ENCODE results near the gene PTPRN2.

Gene PTPRN2

DNA sequence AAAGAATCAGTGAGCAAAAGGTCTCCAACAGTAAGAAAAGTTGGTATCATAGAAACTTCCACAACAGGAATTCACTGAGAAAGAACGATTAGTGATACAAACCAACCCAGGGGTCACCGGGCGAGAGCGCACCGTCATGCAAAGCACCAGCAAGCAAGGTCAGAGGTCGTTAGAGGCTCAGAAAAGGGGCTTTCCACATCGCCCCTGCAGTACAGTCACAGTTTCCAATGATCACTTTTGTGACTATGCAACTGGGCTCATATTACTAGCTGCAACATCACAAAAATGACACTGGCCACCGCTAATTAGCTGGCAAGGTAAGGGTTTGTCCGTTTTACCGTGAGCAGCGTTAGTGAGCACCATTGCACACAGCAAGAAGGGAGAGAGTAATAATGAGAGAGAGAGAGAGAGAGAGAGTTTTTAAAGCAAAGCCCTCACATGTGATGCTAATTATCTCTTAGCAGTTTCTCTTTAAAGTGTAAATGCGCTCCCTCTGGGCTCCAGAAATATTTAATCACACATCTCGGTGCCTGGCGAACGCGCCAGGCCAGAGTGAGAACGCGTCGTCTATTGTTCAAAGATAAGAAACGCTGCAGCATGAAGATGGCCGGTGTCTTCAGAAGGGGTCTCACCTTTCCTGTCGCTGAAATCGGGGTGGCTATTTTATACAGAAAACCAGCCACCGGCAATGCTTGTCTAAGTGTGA lies 1013.4 kb downstream of the PTPRN2 start:
- no peaks in the 10 kb centered on the region for H3K36me3 ChIP-seq (ENCODE audit: control insufficient read depth, insufficient read depth, low read length)
- no peak overlapping the region for H3K9ac ChIP-seq
- no peak overlapping the region for H3K4me2 ChIP-seq (ENCODE audit: low read length)
- TF ChIP-seq, protein P1, sequence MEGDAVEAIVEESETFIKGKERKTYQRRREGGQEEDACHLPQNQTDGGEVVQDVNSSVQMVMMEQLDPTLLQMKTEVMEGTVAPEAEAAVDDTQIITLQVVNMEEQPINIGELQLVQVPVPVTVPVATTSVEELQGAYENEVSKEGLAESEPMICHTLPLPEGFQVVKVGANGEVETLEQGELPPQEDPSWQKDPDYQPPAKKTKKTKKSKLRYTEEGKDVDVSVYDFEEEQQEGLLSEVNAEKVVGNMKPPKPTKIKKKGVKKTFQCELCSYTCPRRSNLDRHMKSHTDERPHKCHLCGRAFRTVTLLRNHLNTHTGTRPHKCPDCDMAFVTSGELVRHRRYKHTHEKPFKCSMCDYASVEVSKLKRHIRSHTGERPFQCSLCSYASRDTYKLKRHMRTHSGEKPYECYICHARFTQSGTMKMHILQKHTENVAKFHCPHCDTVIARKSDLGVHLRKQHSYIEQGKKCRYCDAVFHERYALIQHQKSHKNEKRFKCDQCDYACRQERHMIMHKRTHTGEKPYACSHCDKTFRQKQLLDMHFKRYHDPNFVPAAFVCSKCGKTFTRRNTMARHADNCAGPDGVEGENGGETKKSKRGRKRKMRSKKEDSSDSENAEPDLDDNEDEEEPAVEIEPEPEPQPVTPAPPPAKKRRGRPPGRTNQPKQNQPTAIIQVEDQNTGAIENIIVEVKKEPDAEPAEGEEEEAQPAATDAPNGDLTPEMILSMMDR (IDR thresholded peaks at IDR 0.05), result no peak
- H2AFZ ChIP-seq, result no peak overlapping the region
- H3K9me3 ChIP-seq (ENCODE audit: control insufficient read depth, low read length), result no peaks in the 10 kb centered on the region
- no peak overlapping the region for H3K27ac ChIP-seq
- H3K27me3 ChIP-seq (ENCODE audit: control insufficient read depth, insufficient read depth, low read length), result no peaks in the 10 kb centered on the region
- H3K4me1 ChIP-seq, result no peaks in the 10 kb centered on the region
- H3K4me3 ChIP-seq (ENCODE audit: low read depth, low read length), result no peak overlapping the region
- H3K79me2 ChIP-seq, result no peaks in the 10 kb centered on the region

DNA sequence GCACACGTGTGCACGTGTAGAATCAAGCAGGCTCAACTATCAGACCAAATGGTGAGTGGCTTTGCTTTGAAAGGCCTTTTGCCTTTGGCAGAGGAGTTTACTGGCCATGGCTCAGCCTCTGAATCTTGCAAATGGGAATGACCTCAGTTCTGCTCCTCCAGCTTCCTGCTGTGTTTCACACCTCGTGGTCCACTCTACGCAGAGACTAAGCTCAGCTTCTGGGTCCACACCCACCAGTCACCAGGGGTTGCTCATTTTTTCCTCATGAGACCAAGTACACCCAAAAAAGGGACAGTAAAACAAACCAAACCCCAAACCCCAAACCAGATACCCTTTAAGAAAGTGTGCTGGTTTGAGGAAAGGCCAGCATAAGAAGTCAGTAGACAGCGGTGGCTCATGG lies 1014.4 kb downstream of the PTPRN2 start:
- Histone ChIP-seq H3K27ac (no peak overlapping the region), H2AFZ (no peak overlapping the region), H3K4me3 (ENCODE audit: low read depth, low read length) (no peak overlapping the region), H3K4me2 (ENCODE audit: low read length) (no peak overlapping the region), H3K9me3 (ENCODE audit: control insufficient read depth, low read length) (no peaks in the 10 kb centered on the region), H3K79me2 (no peaks in the 10 kb centered on the region), H3K9ac (no peak overlapping the region), H3K27me3 (ENCODE audit: control insufficient read depth, insufficient read depth, low read length) (no peaks in the 10 kb centered on the region), H3K4me1 (no peaks in the 10 kb centered on the region), H3K36me3 (ENCODE audit: control insufficient read depth, insufficient read depth, low read length) (no peaks in the 10 kb centered on the region)
- TF ChIP-seq, protein P1 (IDR thresholded peaks at IDR 0.05), result no peak

DNA sequence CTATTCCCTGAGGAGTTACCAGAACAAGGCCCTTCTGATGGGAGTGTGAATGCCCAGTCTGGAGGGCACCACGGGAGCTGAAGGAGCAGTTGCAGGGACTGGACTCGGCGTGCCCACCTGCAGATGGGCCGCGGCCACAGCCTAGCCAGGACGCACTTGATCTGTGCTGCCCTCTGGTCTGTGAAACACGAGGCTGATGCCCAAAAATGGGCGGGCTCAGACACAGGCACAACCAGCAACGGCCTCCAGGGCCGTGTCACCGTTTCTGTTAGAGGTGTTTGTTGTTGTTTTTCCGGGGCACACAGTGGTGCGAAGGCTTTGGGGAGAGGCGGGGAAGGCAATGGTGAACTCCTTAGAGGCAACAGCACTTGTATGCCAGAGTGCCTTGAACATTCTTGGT lies 1015.0 kb downstream of the PTPRN2 start:
- Histone ChIP-seq H2AFZ (no peak overlapping the region), H3K27me3 (ENCODE audit: control insufficient read depth, insufficient read depth, low read length) (no peaks in the 10 kb centered on the region), H3K79me2 (no peaks in the 10 kb centered on the region), H3K36me3 (ENCODE audit: control insufficient read depth, insufficient read depth, low read length) (no peaks in the 10 kb centered on the region), H3K4me1 (no peaks in the 10 kb centered on the region), H3K9me3 (ENCODE audit: control insufficient read depth, low read length) (no peaks in the 10 kb centered on the region), H3K4me3 (ENCODE audit: low read depth, low read length) (no peak overlapping the region), H3K27ac (no peak overlapping the region), H3K4me2 (ENCODE audit: low read length) (no peak overlapping the region), H3K9ac (no peak overlapping the region)
- TF ChIP-seq, protein P1 (IDR thresholded peaks at IDR 0.05), result no peak

DNA sequence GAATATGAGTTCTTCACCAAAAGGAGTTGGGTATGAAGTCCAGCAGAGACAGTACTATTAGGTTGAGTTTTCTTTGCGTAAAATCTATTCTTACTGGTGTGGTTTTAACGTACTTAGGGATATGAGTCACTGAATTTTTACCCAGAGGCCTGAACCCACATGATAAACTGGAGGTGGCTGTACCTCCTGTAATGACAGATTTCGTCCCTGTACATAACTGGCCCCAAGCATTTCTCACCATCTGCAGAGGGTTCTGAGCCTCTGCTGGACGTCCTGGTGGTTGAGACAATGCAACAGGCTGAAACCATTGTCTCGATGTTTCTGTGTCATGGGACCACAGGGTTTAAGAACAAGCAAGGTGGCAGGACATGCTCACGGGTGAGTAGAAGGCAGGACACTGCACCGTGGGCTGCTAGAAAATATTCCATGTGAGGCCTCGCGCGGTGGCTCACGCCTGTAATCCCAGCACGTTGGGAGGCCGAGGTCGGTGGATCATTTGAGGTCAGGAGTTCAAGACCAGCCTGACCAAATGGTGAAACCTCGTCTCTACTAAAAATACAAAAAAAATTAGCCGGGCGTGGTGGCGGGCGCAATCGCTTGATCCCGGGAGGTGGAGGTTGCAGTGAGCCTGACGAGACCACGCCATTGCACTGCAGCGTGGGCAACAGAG lies 1017.0 kb downstream of the PTPRN2 start:
- Histone ChIP-seq H3K4me3 (ENCODE audit: low read depth, low read length) (no peak overlapping the region), H2AFZ (no peak overlapping the region), H3K27ac (no peak overlapping the region), H3K79me2 (no peaks in the 10 kb centered on the region), H3K4me1 (no peaks in the 10 kb centered on the region), H3K9ac (no peak overlapping the region), H3K4me2 (ENCODE audit: low read length) (no peak overlapping the region), H3K9me3 (ENCODE audit: control insufficient read depth, low read length) (no peaks in the 10 kb centered on the region), H3K36me3 (ENCODE audit: control insufficient read depth, insufficient read depth, low read length) (no peaks in the 10 kb centered on the region), H3K27me3 (ENCODE audit: control insufficient read depth, insufficient read depth, low read length) (no peaks in the 10 kb centered on the region)
- TF ChIP-seq, protein P1 (IDR thresholded peaks at IDR 0.05), result no peak

DNA sequence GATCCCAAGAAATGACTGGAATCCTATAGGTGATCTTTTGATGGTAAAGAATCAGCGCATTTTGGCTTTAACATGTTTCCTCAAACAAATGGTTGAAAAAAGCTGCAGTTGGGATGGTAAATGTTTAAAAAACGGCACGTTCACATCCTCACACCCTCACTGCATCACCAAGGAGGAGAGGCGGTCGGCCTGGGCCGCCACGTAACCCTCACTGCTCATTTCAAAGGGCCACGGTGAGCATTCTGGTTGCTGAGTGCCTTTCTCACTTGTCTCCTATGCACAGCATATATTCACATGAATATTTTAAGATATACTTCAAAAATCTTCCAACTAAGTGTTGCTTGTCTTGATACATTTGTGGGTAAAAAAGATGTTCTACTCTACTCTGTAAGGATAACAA lies 1017.7 kb downstream of the PTPRN2 start:
- Histone ChIP-seq H3K4me3 (ENCODE audit: low read depth, low read length) (no peak overlapping the region), H3K36me3 (ENCODE audit: control insufficient read depth, insufficient read depth, low read length) (no peaks in the 10 kb centered on the region), H3K9me3 (ENCODE audit: control insufficient read depth, low read length) (no peaks in the 10 kb centered on the region), H3K9ac (no peak overlapping the region), H3K79me2 (no peaks in the 10 kb centered on the region), H3K27ac (no peak overlapping the region), H3K4me1 (no peaks in the 10 kb centered on the region), H2AFZ (no peak overlapping the region), H3K27me3 (ENCODE audit: control insufficient read depth, insufficient read depth, low read length) (no peaks in the 10 kb centered on the region), H3K4me2 (ENCODE audit: low read length) (no peak overlapping the region)
- TF ChIP-seq, protein P1 (IDR thresholded peaks at IDR 0.05), result no peak

Measured in parathyroid adenoma (tissue), 2 donors.